Parathyroid adenoma (tissue), 2 donors: ENCODE measurements around the gene QRFP.

Experiments
- H2AFZ ChIP-seq: fragments of 300-600 bp; sonication (generic); one replicate; pipeline ENCODE4 v1.7.0; 2017; ENCODE audit warnings: antibody characterized with exemption, mild to moderate bottlenecking
- H3K27ac ChIP-seq: fragments of 300-600 bp; sonication (generic); one replicate; pipeline ENCODE4 v1.7.0; 2017
- H3K27me3 ChIP-seq: fragments of 300-600 bp; sonication (generic); one replicate; pipeline ENCODE4 v1.7.0; 2017; ENCODE audit warnings: low read length; ENCODE audit not compliant: control insufficient read depth, insufficient read depth
- H3K36me3 ChIP-seq: fragments of 300-600 bp; sonication (generic); one replicate; pipeline ENCODE4 v1.7.0; 2017; ENCODE audit warnings: low read length; ENCODE audit not compliant: control insufficient read depth, insufficient read depth
- H3K4me1 ChIP-seq: fragments of 300-600 bp; sonication (generic); one replicate; pipeline ENCODE4 v1.7.0; 2017; ENCODE audit warnings: control low read depth
- H3K4me2 ChIP-seq: fragments of 300-600 bp; sonication (generic); one replicate; pipeline ENCODE4 v1.7.0; 2017; ENCODE audit warnings: low read length
- H3K4me3 ChIP-seq: fragments of 300-600 bp; sonication (generic); one replicate; pipeline ENCODE4 v1.7.0; 2017; ENCODE audit warnings: low read depth, low read length
- H3K79me2 ChIP-seq: fragments of 300-600 bp; sonication (generic); one replicate; pipeline ENCODE4 v1.7.0; 2017; ENCODE audit warnings: control low read depth
- H3K9ac ChIP-seq: fragments of 300-600 bp; sonication (generic); one replicate; pipeline ENCODE4 v1.7.0; 2017; ENCODE audit warnings: mild to moderate bottlenecking
- H3K9me3 ChIP-seq: fragments of 300-600 bp; sonication (generic); one replicate; pipeline ENCODE4 v1.7.0; 2017; ENCODE audit warnings: low read length; ENCODE audit not compliant: control insufficient read depth
- CTCF ChIP-seq: fragments of 300-600 bp; sonication (generic); IDR thresholded peaks from one replicate; pipeline ENCODE4 v1.7.0; 2017; ENCODE audit warnings: antibody characterized with exemption, mild to moderate bottlenecking
- donor health status: primary hyperparathyroidism.

QRFP gene

GRCh38 chr9:130943221-130943620, 46.6 kb upstream of the QRFP start:
- Histone ChIP-seq H3K27me3 (no peaks in the 10 kb centered on the region), H3K4me3 (no peak overlapping the region), H2AFZ (no peak overlapping the region), H3K9ac (no peak overlapping the region), H3K79me2 (no peaks in the 10 kb centered on the region), H3K36me3 (no peaks in the 10 kb centered on the region), H3K9me3 (no peaks in the 10 kb centered on the region), H3K27ac (no peak overlapping the region), H3K4me2 (no peak overlapping the region), H3K4me1 (no peaks in the 10 kb centered on the region)
- no peak for TF ChIP-seq CTCF

GRCh38 chr9:130942679-130943078, 46.1 kb upstream of the QRFP start:
- H3K4me3 ChIP-seq: no peak overlapping the region
- no peak overlapping the region for H3K9ac ChIP-seq
- no peak overlapping the region for H2AFZ ChIP-seq
- H3K4me1 ChIP-seq: no peaks in the 10 kb centered on the region
- TF ChIP-seq CTCF: no peak
- H3K27me3 ChIP-seq: no peaks in the 10 kb centered on the region
- H3K27ac ChIP-seq: no peak overlapping the region
- H3K9me3 ChIP-seq: no peaks in the 10 kb centered on the region
- no peak overlapping the region for H3K4me2 ChIP-seq
- H3K36me3 ChIP-seq: no peaks in the 10 kb centered on the region
- no peaks in the 10 kb centered on the region for H3K79me2 ChIP-seq

- Histone ChIP-seq H3K27ac (no peak overlapping the region), H3K4me2 (no peak overlapping the region), H3K36me3 (no peaks in the 10 kb centered on the region), H3K79me2 (no peaks in the 10 kb centered on the region), H3K9ac (no peak overlapping the region), H3K27me3 (no peaks in the 10 kb centered on the region), H3K4me3 (no peak overlapping the region), H3K9me3 (no peaks in the 10 kb centered on the region), H3K4me1 (no peaks in the 10 kb centered on the region), H2AFZ (no peak overlapping the region)
- no peak for TF ChIP-seq CTCF
Measured at GRCh38 chr9:130942084-130942483, 45.5 kb upstream of the QRFP start.

GRCh38 chr9:130940693-130941576, 44.3 kb upstream of the QRFP start:
- Histone ChIP-seq H3K27me3 (no peaks in the 10 kb centered on the region), H3K36me3 (no peaks in the 10 kb centered on the region), H3K79me2 (no peaks in the 10 kb centered on the region), H3K9ac (no peak overlapping the region), H3K27ac (peak overlapping the region; percentile 42), H2AFZ (no peak overlapping the region), H3K4me3 (peak overlapping the region; percentile 40), H3K9me3 (no peaks in the 10 kb centered on the region), H3K4me1 (no peaks in the 10 kb centered on the region), H3K4me2 (peak overlapping the region; percentile 86)
- TF ChIP-seq CTCF: peak; percentile 68

- Histone ChIP-seq H2AFZ (peak overlapping the region; percentile 64), H3K27ac (peak overlapping the region; percentile 42), H3K36me3 (no peaks in the 10 kb centered on the region), H3K4me3 (peak overlapping the region; percentile 40), H3K4me1 (no peaks in the 10 kb centered on the region), H3K4me2 (peak overlapping the region; percentile 86), H3K9ac (no peak overlapping the region), H3K9me3 (no peaks in the 10 kb centered on the region), H3K27me3 (no peaks in the 10 kb centered on the region), H3K79me2 (no peaks in the 10 kb centered on the region)
- no peak for TF ChIP-seq CTCF
Measured at GRCh38 chr9:130940027-130940549, 43.5 kb upstream of the QRFP start.
